ENCODE measurements around the gene IGSF9. TPM values are rescaled to one million over a fixed set of nuclear protein-coding genes. Genes with fewer than 3 reads are reported as not detected.

IGSF9 gene
- total and polyA plus RNA-seq, 2 of the 4 experiments (the other 2 are of a cell fraction), result 0.05 TPM; not detected in 1

- H4K5ac ChIP-seq (ENCODE audit: low read depth, low read length), result no peak overlapping the region
- TF ChIP-seq MAFK (IDR thresholded peaks at IDR 0.05; ENCODE audit: low read depth, low read length) (no peak), CHD1 (IDR thresholded peaks at IDR 0.05; ENCODE audit: low read depth, low read length) (no peak), NFE2L2 (IDR thresholded peaks at IDR 0.05; ENCODE audit: low read depth, low read length) (no peak), USF2 (IDR thresholded peaks at IDR 0.05; ENCODE audit: low read depth, low read length) (no peak), POLR2A (IDR thresholded peaks at IDR 0.05; ENCODE audit: low read depth, low read length) (no peak), RAD21 (IDR thresholded peaks at IDR 0.05; ENCODE audit: low read length) (no peak), CTCF (conservative IDR thresholded peaks at IDR 0.05; ENCODE audit: low read depth, low read length) (no peak), MXI1 (IDR thresholded peaks at IDR 0.05; ENCODE audit: borderline replicate concordance, low read depth, low read length) (no peak), CEBPB (IDR thresholded peaks at IDR 0.05; ENCODE audit: low read depth, low read length) (no peak), ELK1 (IDR thresholded peaks at IDR 0.05; ENCODE audit: borderline replicate concordance, low read depth, low read length) (no peak), BHLHE40 (IDR thresholded peaks at IDR 0.05; ENCODE audit: low read depth, low read length) (no peak), RFX5 (IDR thresholded peaks at IDR 0.05; ENCODE audit: low read depth, low read length) (no peak), RCOR1 (IDR thresholded peaks at IDR 0.05; ENCODE audit: insufficient replicate concordance, low read length) (no peak), MAZ (IDR thresholded peaks at IDR 0.05; ENCODE audit: borderline replicate concordance, low read depth, low read length) (no peak), FOS (IDR thresholded peaks at IDR 0.05; ENCODE audit: low read depth, low read length) (no peak), SMC3 (IDR thresholded peaks at IDR 0.05; ENCODE audit: low read depth, low read length) (no peak)
- H3K4me2 ChIP-seq (ENCODE audit: low read depth, low read length), result no peak overlapping the region
- dilution Hi-C loops (cut with HindIII; ENCODE audit: low sequenced_read_pairs, unreplicated experiment) (no loop called here), intact Hi-C loops (cut with micrococcal nuclease) (no loop called here), in situ Hi-C loops (cut with MboI; ENCODE audit: low sequenced_read_pairs) (no loop called here)
- H3K4me1 ChIP-seq (ENCODE audit: control insufficient read depth, insufficient read depth, low read length), result no peaks in the 10 kb centered on the region
- no peak overlapping the region for H2BK5ac ChIP-seq (ENCODE audit: low read depth, low read length, poor library complexity, severe bottlenecking)
- H3K27ac ChIP-seq (ENCODE audit: insufficient read depth, low read length), result no peak overlapping the region
- H3K23ac ChIP-seq (ENCODE audit: low read depth, low read length), result no peak overlapping the region
- H3K79me1 ChIP-seq (ENCODE audit: low read depth in 1 of 2, low read length in 2 of 2), result no peaks in the 10 kb centered on the region
- no peak overlapping the region for H4K91ac ChIP-seq (ENCODE audit: insufficient read depth, low read depth, low read length)
- H3K4me3 ChIP-seq (ENCODE audit: insufficient read depth, low read depth, low read length), result no peak overlapping the region
- whole genome bisulfite sequencing, 2 experiments (ENCODE audit: extremely low coverage in 2 of 2, insufficient read length in 1 of 2), result no CpG with 5 or more reads among the region's 2 CpGs
- no TSS peak for BruUV-seq (replicated peaks)
- H2AK5ac ChIP-seq (ENCODE audit: low read depth, low read length), result no peak overlapping the region
- POLR2A ChIA-PET (ENCODE audit: unreplicated experiment), result no interaction called here
- H3K27me3 ChIP-seq (ENCODE audit: control insufficient read depth, insufficient read depth, low read length), result peaks cover 22% of the 10 kb centered on the region
- H3K36me3 ChIP-seq (ENCODE audit: control insufficient read depth, insufficient read depth, low read length), result no peaks in the 10 kb centered on the region; the same call in 1 of the 2 replicates
- ATAC-seq (ENCODE audit: low read depth), result no peak
- no peak overlapping the region for H3K9ac ChIP-seq (ENCODE audit: low read depth, low read length)
- H2BK120ac ChIP-seq (ENCODE audit: low read depth, low read length), result no peak overlapping the region
- H3K18ac ChIP-seq (ENCODE audit: low read depth, low read length), result no peak overlapping the region
- H4K20me1 ChIP-seq (ENCODE audit: insufficient read depth, low read length), result no peaks in the 10 kb centered on the region
- H2BK20ac ChIP-seq (ENCODE audit: low read depth, low read length), result no peak overlapping the region
- no peak overlapping the region for H3K56ac ChIP-seq (ENCODE audit: extremely low read depth, insufficient read depth, low read length)
- H3K4ac ChIP-seq (ENCODE audit: low read depth, low read length), result no peak overlapping the region
- H2AFZ ChIP-seq (replicated peaks; ENCODE audit: low read length, poor library complexity), result no peak overlapping the region
- H2BK15ac ChIP-seq (ENCODE audit: low read depth, low read length), result no peak overlapping the region
- no peaks in the 10 kb centered on the region for H3K9me3 ChIP-seq (ENCODE audit: control insufficient read depth, insufficient read depth, low read length)
- CTCF ChIA-PET, result interaction anchor here (0.7 kb wide), 1 partner anchor 21 kb away, joined by 3 read pairs; no protein-coding TSS in a partner anchor
- H3K14ac ChIP-seq (replicated peaks; ENCODE audit: low read depth, low read length), result no peak overlapping the region
- DNase-seq, result no peak
- H3K9me1 ChIP-seq (ENCODE audit: insufficient read depth, low read length), result no peaks in the 10 kb centered on the region
- H2AK9ac ChIP-seq (replicated peaks; ENCODE audit: low read depth, low read length, poor library complexity), result no peak overlapping the region
- H4K8ac ChIP-seq (ENCODE audit: low read depth in 2 of 2, low read length in 2 of 2), result no peak overlapping the region
Measured at GRCh38 chr1:159986093-159986492, 40.7 kb upstream of the IGSF9 start.

Measured in IMR-90 (cell line).